CD4-positive, alpha-beta T cell treated with Interleukin-12 subunit alpha and Interleukin-12 subunit beta, for 1 hour (primary cell): ENCODE results near the gene VPS45.
"Not testable (repeated sequence)": the region's sequence is repeated elsewhere in the genome, so short reads cannot be mapped to it uniquely, and the experiment has no call there.

Experiments used
- DNase-seq: peaks from one replicate; pipeline ENCODE4 v3.0.0-alpha.2; 2020

Gene VPS45

DNA sequence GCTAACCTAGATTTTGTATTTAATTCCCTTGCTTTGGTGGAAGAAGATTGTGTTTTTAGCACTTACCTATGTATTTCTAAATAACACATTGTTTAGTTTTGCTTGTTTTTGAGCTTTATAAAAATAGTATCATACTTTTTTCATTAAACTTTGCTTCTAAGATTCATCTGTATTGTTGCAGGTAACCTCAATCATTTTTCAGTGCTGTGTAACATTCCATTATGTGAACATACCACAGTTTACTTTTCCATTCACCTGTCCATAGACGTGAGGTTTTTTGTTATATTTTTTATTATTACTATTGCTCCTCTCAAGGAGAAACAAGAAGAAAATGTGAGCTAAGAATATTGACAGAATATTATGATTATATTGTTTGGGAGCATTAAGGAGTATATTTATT, 67.0 kb downstream of the VPS45 start:
- DNase-seq: no peak

- not testable (repeated sequence) for DNase-seq
Observed at GRCh38 chr1:150135400-150135799, 67.8 kb downstream of the VPS45 start.

- DNase-seq: no peak
Observed at GRCh38 chr1:150138044-150138443, 70.5 kb downstream of the VPS45 start.

DNA sequence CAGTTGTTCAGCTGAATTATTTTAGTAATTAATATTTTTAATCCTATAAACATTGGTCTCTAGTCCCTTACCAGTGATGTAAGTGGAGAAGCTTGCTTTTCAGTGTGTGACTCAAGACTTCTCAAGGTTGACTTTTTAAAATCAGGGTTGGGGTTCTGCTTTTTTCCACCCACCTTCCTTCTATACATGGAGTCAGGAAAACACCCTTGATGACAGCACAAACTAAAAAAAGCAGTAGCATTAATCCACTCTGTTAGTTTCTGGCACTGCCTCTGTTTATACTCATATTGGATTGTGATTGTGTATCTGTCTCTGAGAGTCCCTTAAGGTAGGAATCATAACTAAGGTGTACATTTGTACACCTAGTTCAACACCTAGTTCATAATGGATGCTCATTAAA, 73.9 kb downstream of the VPS45 start:
- DNase-seq: no peak

GRCh38 chr1:150142083-150142482, 74.5 kb downstream of the VPS45 start:
- DNase-seq: no peak

DNA sequence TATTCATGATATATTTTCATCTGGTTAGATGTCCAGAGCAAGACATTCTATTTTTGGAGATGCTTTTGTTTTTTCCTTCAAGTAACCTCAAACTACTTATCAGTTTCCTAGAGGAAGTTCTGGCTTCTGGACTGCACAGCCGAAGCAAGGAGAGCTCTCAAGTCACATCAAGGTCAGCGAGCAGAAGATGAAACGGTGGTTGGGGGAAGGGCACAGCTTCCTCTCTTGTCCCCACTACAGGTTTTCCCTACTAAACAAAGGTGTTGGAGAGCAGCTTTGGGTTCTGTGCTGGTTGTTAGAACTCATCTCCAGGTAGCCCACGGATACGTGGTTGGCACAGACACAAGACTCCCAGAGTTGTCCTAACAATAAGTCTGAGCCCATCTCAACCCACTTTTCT, 77.0 kb downstream of the VPS45 start:
- no peak for DNase-seq

DNA sequence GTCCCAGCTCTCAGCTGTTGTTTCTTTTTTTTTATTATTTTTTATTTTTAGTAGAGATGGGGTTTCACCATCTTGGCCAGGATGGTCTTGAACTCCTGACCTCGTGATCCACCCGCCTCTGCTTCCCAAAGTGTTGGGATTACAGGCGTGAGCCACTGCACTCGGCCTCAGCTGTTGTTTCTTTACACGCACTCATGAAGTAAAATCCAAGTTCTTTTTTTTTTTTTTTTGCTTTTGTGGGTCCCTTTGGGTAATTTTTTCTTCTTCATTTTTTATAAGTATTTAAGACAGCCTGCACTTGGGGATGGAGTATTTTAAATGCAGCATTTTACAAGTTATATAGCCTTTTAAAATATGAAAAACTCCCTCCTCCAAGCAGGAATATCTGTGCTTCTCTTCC, 78.4 kb downstream of the VPS45 start:
- DNase-seq: not testable (repeated sequence)

DNA sequence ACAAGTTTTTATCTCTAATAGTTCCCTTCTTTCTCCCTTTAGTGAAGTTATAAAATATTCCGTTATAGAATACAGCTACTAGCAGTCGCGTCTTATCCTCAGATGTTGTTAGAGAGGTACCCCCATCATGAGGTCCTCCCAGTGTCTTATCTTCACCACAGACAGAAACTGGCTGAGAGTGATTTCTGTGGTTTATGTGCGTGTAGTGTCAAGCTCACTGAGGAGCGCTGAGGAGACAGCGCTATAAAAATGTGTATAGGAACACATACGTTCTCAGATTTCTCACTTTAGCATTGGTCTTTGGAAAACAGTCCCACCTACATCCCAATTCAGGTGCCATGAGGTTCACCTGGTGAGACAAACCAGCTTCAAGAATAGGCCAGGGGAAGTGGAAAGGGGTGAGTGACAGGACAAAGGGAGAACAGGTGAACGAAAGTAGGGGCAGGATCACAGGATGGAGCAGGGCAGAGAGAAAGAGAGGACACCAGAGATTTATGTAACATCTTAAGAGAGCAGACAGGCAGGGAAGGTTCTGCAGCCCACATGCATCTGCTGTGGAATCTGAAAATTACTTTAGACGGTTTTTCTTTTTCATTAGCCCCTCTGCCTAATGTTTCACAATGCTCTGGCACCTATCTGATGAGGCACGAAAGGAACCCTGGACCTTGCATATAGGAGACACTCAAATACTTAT, 79.4 kb downstream of the VPS45 start:
- no peak for DNase-seq

DNA sequence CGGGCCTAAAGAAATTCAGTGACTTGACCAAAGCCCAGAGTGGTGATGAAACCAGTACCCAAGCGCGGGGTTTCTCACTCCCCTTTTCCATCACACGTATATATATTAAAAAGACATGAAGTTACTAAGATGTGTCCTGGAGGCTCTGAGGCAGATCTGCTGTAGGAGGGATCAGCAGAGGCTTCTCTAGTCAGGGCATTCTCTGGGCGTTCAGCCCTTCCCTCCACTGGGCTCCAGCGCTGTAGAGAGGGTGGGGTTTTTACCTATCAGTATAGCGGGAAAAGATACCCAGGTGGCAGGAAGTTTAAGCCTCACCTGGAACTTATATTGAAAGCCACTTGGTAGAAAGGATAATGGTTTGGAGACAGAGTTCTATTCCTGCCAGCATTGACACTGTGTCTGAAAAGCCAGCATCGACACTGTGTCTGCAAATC, 81.3 kb downstream of the VPS45 start:
- DNase-seq: no peak

- peak; percentile 85 for DNase-seq
Observed at GRCh38 chr1:150149271-150150132, 81.9 kb downstream of the VPS45 start, which contains the start of gene PLEKHO1. PLEKHO1 (plus strand) TSS chr1:150149916; CDS start chr1:150150258, 342 bp downstream.

DNA sequence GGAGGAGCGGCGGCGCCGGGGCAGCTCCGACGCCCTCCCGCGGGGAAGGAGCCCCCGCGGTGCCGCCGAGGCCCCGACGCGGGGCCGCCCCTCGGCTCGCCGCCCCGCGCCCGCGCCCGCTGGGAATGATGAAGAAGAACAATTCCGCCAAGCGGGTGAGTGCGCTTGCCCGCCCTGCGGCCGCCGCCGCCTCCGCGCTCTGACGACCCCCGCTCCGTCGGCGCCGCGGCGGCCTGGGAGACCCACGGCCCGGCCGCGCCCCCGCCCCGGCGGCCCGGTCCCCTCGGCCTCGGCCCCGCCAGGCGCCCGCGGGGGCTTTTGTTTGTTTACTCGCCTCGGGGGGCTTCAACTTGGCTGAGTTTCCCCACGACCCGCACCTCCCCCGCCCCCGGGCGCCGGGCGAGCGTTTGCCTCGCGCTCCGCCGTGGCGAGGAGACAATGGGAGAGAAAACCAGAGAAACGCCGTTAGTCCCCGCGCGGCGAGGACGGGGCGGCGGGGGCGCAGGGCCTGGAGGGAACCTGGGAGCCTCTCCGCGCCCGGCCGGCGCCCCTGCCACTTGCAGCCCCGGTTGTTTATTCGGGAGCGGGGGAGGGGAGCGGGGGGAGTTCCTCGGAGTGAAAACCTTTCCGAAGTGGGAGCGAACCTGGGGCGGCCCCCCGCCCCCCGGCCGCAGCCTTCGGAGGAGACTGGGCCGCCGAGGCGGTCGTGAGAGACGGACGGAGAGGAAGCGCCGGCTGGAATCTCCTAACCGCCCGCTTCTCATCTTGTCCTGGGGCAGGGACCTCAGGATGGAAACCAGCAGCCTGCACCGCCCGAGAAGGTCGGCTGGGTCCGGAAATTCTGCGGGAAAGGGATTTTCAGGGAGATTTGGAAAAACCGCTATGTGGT, 82.8 kb downstream of the VPS45 start:
- DNase-seq: peak; percentile 30

- peak; percentile 81 for DNase-seq
Observed at GRCh38 chr1:150151291-150152181, 84.0 kb downstream of the VPS45 start.

DNA sequence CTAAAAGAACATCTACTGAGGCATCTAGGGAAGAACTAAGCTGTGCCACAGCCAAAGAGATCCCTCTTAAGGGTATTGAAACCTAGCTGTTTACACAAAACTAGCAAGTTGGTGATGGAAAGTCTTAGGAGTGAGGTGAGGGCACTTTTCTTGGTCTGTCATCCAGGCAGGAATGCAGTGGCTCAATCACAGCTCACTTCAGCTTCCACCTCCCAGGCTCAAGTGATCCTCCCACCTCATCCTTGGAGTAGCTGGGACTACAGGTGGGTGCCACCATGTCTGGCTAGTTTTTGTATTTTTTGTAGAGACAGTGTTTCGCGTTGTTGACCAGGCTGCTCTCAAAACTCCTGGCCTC, 84.6 kb downstream of the VPS45 start:
- DNase-seq: no peak

DNA sequence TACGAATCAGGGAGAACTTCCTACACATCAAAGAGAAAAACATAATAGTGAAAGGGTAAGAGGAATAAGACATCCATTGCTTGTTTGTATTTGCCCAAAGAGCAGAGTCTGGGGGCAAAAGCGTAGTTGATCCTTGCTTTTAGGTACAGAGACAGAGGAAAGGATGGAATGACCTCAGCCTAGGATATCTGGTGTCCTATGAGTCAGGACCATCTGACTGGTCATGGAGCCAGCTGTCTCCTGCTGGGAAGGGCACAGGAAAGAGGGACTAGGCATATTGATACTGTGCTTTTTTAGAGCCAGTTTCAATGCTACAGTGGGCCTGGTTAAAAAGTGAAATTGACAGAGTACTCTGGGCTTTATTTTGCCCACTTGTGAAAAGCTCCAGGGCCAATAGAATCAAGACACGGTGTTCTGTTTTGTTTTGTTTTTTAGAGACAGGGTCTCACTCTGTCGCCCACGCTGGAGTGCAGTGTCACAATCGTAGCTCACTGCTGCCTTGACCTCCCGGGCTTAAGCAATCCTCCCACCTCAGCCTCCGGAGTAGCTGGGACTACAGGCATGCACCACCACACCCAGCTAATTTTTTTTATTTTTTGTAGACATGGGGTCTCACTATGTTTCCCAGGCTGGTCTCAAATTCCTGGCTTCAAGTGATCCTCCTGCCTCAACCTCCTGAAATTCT, 85.3 kb downstream of the VPS45 start:
- no peak for DNase-seq

DNA sequence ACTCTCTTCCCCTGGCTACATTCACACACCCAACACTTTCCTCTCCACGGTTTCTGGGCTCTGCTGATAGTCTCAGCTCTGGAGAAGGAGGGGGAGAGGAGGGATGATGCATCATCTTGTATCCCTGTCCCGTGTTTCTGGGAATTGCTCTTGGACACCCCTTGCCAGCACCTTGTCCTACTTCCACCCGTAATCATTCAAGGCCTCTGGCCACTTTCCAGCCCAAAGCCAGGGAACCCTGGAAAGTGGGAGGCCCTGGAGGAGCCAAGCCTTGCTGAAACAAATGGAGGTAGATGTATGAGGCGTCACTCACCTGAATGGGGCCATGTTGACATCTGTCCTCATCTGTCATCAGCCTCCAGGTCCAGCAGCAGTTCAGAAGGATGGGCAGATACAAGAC, 86.6 kb downstream of the VPS45 start:
- DNase-seq: no peak

DNA sequence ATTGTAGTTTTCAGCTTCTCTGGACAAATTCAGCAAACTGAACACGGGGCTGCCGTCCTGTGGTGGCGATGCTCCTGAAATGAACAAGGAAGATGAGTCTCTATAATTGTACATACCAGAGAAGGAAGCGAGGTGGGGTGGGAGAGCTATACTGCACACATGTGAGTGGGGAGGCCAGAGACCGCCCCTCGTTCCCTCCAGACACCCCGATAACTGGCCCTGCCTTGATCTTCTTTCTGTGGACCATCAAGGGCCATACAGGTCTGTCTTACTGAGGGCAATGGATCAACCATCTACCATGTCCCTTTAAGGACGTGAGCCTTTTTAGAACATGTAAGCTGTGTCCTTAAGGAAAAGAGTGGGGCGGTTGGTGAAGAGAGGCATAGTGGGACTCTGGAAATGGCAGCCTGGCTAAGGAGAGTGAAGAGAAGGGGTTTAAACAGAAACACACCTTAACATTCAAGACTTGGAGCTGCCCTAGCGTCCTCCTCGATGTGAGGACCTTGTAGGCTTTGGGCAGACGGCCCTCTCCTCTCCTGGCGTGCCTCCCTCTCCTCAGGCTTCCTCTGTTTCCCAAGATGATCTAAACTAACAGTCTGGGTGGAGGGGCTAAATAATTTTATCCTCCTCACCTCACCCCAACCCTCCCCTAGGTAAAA, 88.0 kb downstream of the VPS45 start:
- DNase-seq: no peak

DNA sequence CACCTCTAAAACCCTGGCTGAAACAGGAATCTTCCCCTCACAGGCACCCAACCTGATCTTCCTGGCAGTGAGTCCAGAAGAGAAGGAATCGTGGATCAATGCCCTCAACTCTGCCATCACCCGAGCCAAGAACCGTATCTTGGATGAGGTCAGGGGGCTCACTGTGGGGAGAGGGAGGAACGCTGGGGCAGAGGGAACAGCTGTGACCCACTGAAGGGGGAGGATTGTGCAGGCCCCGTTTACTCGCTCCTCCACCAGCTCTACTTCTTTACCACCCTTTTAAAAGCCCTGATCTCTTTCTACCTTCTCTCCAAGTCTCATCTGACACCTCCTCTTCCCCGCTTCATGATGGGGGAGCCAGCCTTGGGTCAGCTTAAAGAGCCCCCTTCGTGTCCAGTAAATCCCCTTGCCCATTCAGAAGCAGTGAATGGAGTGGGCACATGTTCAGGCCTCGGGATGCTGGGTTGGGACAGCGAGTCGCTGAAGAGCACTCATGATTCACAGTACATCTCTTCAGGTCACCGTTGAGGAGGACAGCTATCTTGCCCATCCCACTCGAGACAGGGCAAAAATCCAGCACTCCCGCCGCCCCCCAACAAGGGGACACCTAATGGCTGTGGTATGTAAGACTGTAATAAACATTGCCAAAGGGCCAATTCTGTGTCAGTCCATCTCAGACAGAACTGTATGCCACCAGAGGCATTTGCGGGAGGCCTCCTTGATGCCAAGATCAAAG, 89.5 kb downstream of the VPS45 start:
- no peak for DNase-seq

DNA sequence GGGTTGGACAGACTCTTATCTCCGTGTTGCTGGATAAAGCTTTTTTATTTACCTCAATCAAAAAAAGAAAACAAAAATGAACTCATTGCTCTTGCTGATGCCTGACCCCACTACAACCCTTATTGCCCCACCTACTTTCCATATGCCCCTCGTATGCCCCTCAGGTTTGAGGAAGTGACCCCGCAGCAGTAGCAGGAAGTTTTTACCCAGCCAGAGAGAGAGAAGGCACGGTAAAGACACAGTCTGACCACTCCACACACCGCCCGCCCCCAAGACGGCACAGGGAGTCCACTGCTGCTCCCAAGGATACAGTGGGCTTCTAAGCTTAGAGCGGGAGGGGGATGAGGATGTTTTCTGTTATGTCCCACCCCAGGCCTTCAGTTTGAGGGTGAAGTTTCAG, 92.0 kb downstream of the VPS45 start:
- no peak for DNase-seq

DNA sequence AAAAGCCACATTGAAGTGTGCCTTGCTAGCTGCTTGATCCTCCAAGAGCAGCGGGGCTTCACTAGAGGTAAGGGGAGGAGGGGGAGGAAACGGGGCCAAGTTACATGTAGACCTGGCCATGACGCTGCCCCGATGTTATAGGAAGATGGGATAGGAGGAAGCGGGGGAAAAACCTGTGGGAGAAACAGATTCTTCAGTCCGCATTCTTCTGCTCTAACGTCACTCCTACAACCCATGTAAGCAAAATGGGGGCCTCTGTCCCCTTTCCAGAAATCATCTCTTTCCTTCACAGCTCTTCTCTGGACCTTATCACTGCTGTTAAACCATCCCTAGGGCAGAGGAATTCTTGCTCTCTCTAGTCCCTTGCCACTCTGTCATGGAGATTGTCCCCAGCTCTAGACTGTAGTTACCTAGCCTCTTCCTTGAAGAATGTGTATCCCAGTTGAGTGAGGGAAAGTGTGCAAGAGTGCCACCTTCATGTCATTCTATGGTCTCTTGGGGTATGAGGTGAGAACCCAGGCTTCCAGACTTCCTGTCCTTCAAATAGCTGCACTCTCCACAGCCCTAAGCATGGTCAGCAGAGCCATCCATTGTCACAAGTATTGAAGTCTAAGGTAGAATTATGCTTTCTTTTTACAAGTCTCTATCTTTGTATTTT, 93.5 kb downstream of the VPS45 start:
- no peak for DNase-seq
